HepG2 (cell line): Measurements from ENCODE around the gene TTC6. TPM values are rescaled to one million over a fixed set of nuclear protein-coding genes. Genes with fewer than 3 reads are reported as not detected.

Experiments
- AKNA ChIP-seq: sonication (generic); formaldehyde crosslinking; IDR thresholded peaks from 2 replicates; pipeline ENCODE4 v1.4.0; 2020; ENCODE audit warnings: missing genetic modification reagents, borderline replicate concordance
- CEBPG ChIP-seq: IDR thresholded peaks from 2 replicates; pipeline ENCODE4 v1.6.1; 2016
- CREBL2 ChIP-seq: sonication (generic); formaldehyde crosslinking; IDR thresholded peaks from 2 replicates; pipeline ENCODE4 v1.8.1; 2023; ENCODE audit warnings: missing genetic modification reagents, mild to moderate bottlenecking, borderline replicate concordance
- FOSL1 ChIP-seq: sonication (generic); formaldehyde crosslinking; IDR thresholded peaks from 2 replicates; pipeline ENCODE4 v1.9.0; 2021; ENCODE audit warnings: missing genetic modification reagents, borderline replicate concordance
- FOXJ3 ChIP-seq: sonication (generic); formaldehyde crosslinking; IDR thresholded peaks from 2 replicates; pipeline ENCODE4 v1.4.0; 2020; ENCODE audit warnings: missing genetic modification reagents, mild to moderate bottlenecking, borderline replicate concordance
- FUBP1 ChIP-seq: sonication (generic); formaldehyde crosslinking; IDR thresholded peaks from 2 replicates; pipeline ENCODE4 v1.5.1; 2020; ENCODE audit warnings: missing genetic modification reagents, mild to moderate bottlenecking, borderline replicate concordance
- KLF13 ChIP-seq: sonication (generic); formaldehyde crosslinking; IDR thresholded peaks from 2 replicates; pipeline ENCODE4 v1.4.0; 2020; ENCODE audit warnings: mild to moderate bottlenecking, missing genetic modification reagents
- MAFK ChIP-seq, 2 experiments: IDR thresholded peaks in 1 of 2; conservative IDR thresholded peaks in 1 of 2; 2 replicates each; pipeline ENCODE4 v1.6.1; 2011; ENCODE audit warnings: improper control_type of control experiment in 2 of 2, low read length in 2 of 2
- MBNL3 ChIP-seq: fragments of 250-450 bp; sonication (Bioruptor Pico); conservative IDR thresholded peaks from 2 replicates; pipeline ENCODE4 v1.8.0; 2022; ENCODE audit warnings: mild to moderate bottlenecking, inconsistent platforms
- MEF2D ChIP-seq: sonication (generic); formaldehyde crosslinking; IDR thresholded peaks from 2 replicates; pipeline ENCODE4 v1.5.1; 2020; ENCODE audit warnings: mild to moderate bottlenecking, missing genetic modification reagents
- NR2F6 ChIP-seq, 2 experiments: IDR thresholded peaks; 2 replicates each; pipeline ENCODE4 v1.6.1; 2016; ENCODE audit warnings: antibody characterized with exemption in 1 of 2, mild to moderate bottlenecking in 1 of 2
- PAX8 ChIP-seq: sonication (generic); formaldehyde crosslinking; IDR thresholded peaks from 2 replicates; pipeline ENCODE4 v1.8.0; 2022; ENCODE audit warnings: mild to moderate bottlenecking, missing genetic modification reagents, borderline replicate concordance
- PTBP1 ChIP-seq: fragments of 200-400 bp; formaldehyde crosslinking; IDR thresholded peaks from 2 replicates; pipeline ENCODE4 v1.6.1; 2018; ENCODE audit warnings: low read length, low read depth; ENCODE audit not compliant: poor library complexity, severe bottlenecking
- RAD21 ChIP-seq: fragments of 450-650 bp; formaldehyde crosslinking; IDR thresholded peaks from 2 replicates; pipeline ENCODE4 v1.5.0; 2020; ENCODE audit warnings: mild to moderate bottlenecking
- RAD51 ChIP-seq: fragments of 450-650 bp; IDR thresholded peaks from 2 replicates; pipeline ENCODE4 v1.6.1; 2016; ENCODE audit warnings: borderline replicate concordance
- RBM22 ChIP-seq: fragments of 200-400 bp; formaldehyde crosslinking; optimal IDR thresholded peaks from 2 replicates; pipeline ENCODE3; 2017; ENCODE audit warnings: mild to moderate bottlenecking, low read length, moderate library complexity
- ZNF260 ChIP-seq: sonication (generic); formaldehyde crosslinking; IDR thresholded peaks from 2 replicates; pipeline ENCODE4 v1.4.0; 2020; ENCODE audit warnings: missing genetic modification reagents, low read depth, mild to moderate bottlenecking, borderline replicate concordance
- ZNF432 ChIP-seq: sonication (generic); formaldehyde crosslinking; IDR thresholded peaks from 2 replicates; pipeline ENCODE4 v1.5.0; 2020; ENCODE audit warnings: missing genetic modification reagents, mild to moderate bottlenecking, borderline replicate concordance
- ZNF563 ChIP-seq: sonication (generic); formaldehyde crosslinking; IDR thresholded peaks from 2 replicates; pipeline ENCODE4 v1.8.0; 2022; ENCODE audit warnings: mild to moderate bottlenecking, moderate library complexity, missing genetic modification reagents
- ZNF703 ChIP-seq: sonication (generic); formaldehyde crosslinking; IDR thresholded peaks from 2 replicates; pipeline ENCODE4 v1.5.1; 2020; ENCODE audit warnings: missing genetic modification reagents, mild to moderate bottlenecking, moderate library complexity, borderline replicate concordance
- ZNF704 ChIP-seq: sonication (generic); formaldehyde crosslinking; IDR thresholded peaks from 2 replicates; pipeline ENCODE4 v1.8.1; 2023; ENCODE audit warnings: mild to moderate bottlenecking, inconsistent platforms, moderate library complexity, missing genetic modification reagents, borderline replicate concordance
- polyA plus RNA-seq, 8 experiments: library from polyadenylated mRNA; depleted of rRNA in 3 of 8; stranded (reverse) in 7 of 8; unstranded in 1 of 8; fragments of >200 nt; fragmentation: Illumina TruSeq in 4 of 8; extraction: Trizol in 4 of 8; gene quantifications; 2 replicates each; pipeline versions ENCODE4 v1.2.1 to v1.2.3, GENCODE V29; 2011 to 2016; ENCODE audit warnings: low read depth in 4 of 8, missing spikeins in 1 of 8, mixed read lengths in 1 of 8; ENCODE audit not compliant: insufficient read depth in 1 of 8
- total RNA-seq, 5 experiments: library from RNA; depleted of rRNA; stranded (reverse); fragments of >200 nt; fragmentation: Illumina TruSeq; extraction: Trizol; gene quantifications; 2 replicates each; pipeline ENCODE4 v1.2.3, GENCODE V29; 2016; ENCODE audit warnings: low read depth in 1 of 5

Gene TTC6
- total and polyA plus RNA-seq, 2 of the 13 experiments (the other 11 are each of a cell fraction or from before 2014, with no cell fraction given), result 9.3 to 27.4 TPM

- no peak for TF ChIP-seq MEF2D (CRISPR knock-in tag)
- TF ChIP-seq MBNL3, result no peak
- no peak for TF ChIP-seq AKNA (CRISPR knock-in tag)
- no peak for TF ChIP-seq MAFK (conservative IDR thresholded peaks at IDR 0.05 in 1 of 2, IDR thresholded peaks at IDR 0.05 in 1 of 2; ENCODE audit: low read length in 2 of 2)
- TF ChIP-seq RAD51, result no peak
- no peak for TF ChIP-seq FOSL1 (CRISPR knock-in tag)
- TF ChIP-seq NR2F6 (IDR thresholded peaks at IDR 0.05), result no peak
- peak; percentile 30; the same call in 1 of the 2 replicates for TF ChIP-seq NR2F6 (CRISPR knock-in tag; IDR thresholded peaks at IDR 0.05)
- TF ChIP-seq FOXJ3 (CRISPR knock-in tag), result no peak
- no peak for TF ChIP-seq PAX8
- TF ChIP-seq ZNF260 (CRISPR knock-in tag), result no peak
- TF ChIP-seq RBM22, result no peak
- TF ChIP-seq PTBP1, result no peak
- TF ChIP-seq KLF13 (CRISPR knock-in tag), result no peak
- no peak; the same call in 1 of the 2 replicates for TF ChIP-seq ZNF563 (CRISPR knock-in tag)
- no peak for TF ChIP-seq ZNF704 (CRISPR knock-in tag)
- no peak for TF ChIP-seq ZNF432
- no peak; the same call in 1 of the 2 replicates for TF ChIP-seq CEBPG
- TF ChIP-seq ZNF703 (CRISPR knock-in tag), result no peak
- TF ChIP-seq FUBP1 (CRISPR knock-in tag), result no peak
- TF ChIP-seq RAD21 (CRISPR knock-in tag), result no peak
- TF ChIP-seq CREBL2 (CRISPR knock-in tag), result no peak
These were observed at the start of gene TTC6, which contains the start of gene FOXA1 (continued) for GRCh38 chr14:37594971-37595808.
